GM18907 (cell line): Measurements from ENCODE around the gene PPP2R5C.
A peak's percentile ranks its signal among the peaks of the same experiment; 100 is the strongest.

Source experiments
- ATAC-seq: cut with Tn5 transposase; IDR thresholded peaks from one replicate; pipeline ENCODE4 v1.9.1; 2021; ENCODE audit warnings: mild to moderate bottlenecking, moderate library complexity; ENCODE audit not compliant: unreplicated experiment

Gene PPP2R5C

DNA sequence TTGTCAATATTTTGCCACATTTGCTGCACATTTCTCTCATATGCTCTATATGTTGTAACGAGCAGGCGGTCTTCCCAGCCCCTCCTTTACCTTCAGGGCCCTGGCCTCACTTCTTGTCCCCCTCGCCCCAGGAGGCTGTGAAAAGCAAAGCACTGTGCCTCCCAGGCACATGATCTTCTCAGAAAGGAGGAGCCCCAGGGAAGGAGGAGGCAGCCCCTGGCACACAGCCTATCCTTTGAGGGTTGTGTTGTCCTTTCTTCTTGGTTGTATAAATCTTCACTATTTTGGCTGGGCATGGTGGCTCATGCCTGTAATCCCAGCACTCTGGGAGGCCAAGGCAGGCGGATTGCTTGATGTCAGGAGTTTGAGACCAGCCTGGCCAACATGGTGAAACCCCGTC is 77.0 kb downstream of the PPP2R5C start:
- ATAC-seq: no peak

DNA sequence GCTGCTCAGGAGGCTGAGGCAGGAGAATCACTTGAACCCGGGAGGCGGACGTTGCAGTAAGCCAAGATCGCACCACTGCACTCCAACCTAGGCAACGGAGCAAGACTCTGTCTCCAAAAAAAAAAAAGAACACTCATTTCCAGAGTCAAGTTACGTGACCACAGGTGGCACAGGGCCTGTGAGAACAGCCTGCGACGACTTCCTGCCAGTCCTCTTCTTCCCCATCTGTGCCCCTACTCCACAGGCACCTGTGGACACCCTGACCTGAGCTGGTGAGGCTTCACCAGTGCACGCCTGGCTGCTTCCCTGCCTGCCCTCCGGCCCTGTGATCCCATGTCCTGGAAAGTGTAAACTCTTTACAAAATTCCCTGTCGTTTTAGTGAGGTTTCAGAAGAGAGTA is 77.7 kb downstream of the PPP2R5C start:
- ATAC-seq: peak; percentile 55

DNA sequence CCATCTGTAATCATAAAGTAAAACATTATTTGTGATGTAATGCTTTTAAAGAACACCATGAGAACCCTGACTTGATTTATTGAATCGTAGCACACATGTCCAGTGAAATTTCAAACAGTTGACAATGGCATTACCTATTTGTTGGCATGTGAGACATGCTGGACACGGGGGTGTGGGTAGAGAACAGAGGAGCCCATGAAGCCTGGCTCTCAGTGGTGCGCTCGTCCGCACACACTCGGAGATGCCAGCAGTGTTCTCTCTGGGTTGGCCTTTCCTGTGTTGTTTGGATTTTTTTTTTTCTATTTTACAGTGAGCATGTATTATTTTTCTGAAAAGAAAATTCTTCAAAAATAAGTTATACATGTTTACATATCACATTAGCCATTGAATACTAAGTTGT is 78.2 kb downstream of the PPP2R5C start:
- ATAC-seq: no peak

DNA sequence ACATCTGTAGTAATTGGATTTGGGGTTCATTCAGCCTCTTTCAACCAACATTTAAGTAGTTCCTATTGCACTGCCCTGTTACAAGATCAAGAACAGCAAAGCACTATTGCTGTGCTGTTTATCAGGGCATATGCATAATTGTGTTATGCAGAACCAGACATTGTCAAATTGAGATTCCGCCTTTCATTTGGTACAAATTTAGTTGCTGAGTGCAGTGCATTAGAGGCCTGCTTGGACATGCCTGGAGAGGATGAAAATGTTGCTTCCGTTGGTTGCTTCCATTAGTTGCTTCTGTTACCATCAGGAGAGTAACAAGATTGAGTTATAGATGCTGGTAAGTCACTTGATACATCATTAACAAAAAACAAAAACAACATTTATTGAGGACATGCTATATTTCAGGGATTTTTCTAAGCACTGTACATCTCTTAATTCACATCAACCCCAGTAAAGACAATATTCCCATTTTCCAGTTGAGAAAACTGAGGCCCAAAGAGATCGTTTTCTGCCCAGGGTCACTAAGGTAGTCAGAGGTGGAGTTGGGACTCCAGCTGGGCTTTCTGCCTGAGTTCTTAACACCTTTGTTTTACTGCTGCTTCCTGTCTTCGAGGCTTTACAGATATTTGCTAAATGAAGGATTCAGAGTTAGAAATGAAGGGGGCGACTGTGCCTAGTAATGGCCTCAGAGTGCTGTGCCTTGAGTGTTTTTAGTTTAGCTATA is 79.3 kb downstream of the PPP2R5C start:
- no peak for ATAC-seq

DNA sequence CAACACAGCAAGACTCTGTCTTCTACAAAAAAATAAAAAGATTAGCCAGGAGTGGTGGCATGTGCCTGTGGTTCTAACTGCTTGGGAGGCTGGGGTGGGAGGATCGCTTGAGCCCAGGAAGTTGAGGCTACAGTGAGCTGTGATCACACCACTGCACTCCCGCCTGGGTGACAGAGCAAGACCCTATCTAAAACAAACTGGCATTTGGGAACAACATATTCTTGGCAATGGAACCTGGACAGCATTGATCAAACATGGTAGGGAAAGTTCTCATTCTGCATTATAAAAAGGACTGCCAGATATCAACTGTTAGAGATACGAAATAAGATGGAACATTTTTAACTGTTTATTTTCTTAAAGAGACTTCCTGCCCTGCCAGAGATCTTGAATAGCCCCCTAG is 81.5 kb downstream of the PPP2R5C start:
- no peak for ATAC-seq

DNA sequence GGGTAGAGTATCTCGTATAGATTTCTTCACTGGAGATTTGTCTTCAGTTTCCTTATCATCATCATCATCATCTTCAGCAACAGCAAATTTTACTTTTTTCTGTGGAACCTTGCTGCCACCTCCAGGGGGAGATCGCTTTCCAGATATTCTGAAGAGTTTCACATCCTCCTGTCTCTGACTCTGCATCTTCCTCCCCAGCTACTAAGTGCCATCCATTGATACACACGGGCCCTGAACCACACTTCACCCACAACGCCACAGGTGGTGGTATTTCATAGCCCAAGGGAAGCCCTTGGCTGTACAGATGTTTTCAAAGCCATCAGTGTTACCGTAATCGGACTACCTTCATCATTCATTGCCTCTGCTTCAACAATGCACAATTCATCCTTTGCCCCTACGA is 82.2 kb downstream of the PPP2R5C start:
- ATAC-seq: peak; percentile 73

DNA sequence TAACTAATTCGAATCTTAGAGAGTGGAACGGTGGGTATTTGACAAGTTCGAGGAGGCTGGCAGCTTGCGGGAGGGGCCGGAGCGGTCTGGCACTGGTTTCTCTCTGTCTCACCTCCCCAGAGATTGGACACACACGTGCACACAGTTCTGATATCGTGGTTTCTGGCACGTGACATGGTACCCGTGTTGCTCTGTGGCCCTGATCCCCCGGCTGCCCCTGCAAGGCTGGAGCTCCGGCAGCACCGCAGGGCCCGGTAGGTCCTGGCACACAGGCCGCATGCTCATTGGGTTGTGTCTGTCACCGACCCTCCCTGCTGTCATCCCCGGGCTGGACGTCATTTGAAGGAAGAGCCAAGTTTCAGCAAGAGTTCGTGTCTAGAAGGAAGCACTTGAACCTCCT is 82.7 kb downstream of the PPP2R5C start:
- peak; percentile 39 for ATAC-seq

DNA sequence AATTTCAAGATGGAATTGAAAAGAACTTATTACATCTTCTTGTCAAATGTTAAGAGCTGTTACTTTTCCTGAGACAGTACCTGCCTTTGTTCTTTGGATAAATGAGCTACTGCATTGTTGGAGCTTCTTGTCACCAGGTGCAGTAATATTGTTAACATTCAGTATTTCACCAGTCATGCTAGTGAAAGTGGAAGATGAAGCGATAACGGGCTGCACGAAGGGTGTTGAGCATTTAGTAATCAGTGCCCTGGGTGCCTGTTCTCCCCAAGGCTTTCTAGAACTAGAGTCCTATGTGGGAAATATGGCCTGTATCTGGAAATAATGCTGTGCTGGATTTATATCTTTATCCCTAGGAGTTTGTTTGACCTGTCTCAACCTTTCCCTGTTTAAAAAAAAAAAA is 83.2 kb downstream of the PPP2R5C start:
- ATAC-seq: no peak

DNA sequence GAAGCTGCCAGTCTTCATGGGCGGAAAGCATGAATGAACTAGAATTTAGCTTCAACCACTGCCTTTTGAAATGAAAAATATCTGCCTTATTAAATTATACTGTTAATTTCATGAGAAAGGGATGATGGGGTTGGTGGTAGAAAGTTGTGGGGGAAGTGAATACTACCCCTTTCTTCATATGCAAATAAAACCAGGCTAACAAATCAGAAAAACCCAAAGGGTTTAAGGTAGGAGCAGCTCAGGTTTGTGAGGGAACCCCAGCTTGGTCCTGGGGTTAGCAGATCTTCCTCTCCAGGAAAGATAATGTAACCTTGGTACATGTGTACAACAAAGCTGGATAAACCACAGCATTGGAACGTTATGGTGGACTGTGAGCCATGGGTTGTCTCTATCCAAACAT is 84.0 kb downstream of the PPP2R5C start:
- ATAC-seq: no peak

DNA sequence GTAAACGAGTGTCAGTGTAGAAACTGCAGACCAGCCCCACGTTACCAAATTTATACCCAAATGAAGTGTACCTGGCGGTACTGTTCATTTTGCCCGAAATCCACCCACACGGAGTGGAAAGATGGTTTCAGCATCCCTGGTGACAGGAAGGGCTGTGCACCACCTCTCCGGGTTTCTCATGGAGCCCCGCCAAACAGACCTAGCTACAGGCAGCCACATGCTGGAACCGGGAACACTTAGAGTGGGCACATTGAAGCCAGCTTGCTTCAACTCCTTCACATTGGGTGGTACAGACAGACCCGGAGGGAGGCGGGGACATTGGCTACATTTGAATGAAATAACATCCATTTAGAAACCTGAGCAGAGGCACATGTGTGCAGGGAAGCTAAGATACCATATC is 84.4 kb downstream of the PPP2R5C start:
- no peak for ATAC-seq

DNA sequence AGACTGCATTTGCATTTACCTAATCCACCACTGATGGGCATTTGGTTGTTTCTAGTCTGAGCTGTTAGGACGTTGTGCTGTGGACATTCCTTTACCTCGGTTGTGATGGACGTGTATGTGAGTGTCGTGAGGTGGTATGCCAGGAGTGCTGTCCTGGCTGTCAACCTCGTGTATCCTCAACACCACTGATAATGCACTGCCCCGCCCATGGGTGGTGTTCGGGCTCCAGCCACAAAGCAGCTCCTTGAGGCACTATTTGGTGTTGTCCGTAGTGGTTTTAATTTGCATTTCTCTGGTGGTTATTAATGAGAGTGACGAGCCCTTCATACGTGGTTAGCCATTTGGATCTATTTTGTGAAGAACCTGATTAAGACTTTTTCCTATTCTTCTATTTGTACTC is 87.6 kb downstream of the PPP2R5C start:
- ATAC-seq: peak; percentile 75

DNA sequence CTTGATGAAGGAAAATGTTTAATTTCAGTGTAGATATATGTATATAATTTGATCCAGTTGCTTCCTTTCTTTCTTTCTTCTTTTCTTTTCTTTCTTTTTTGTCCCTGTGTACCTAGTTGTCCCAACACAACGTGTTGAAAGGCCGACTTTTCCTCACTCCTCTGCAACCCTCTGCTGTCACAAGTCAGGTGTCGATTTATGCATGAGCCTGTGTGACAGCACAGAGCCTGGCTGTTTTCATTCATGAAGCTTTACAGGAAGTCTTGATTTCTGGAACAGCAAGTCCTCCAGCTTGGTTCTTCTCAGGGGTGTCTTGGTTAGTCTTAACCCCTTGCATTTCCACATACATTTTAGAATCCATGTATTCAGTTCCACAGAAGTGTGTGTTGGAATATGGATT is 88.1 kb downstream of the PPP2R5C start:
- no peak for ATAC-seq

DNA sequence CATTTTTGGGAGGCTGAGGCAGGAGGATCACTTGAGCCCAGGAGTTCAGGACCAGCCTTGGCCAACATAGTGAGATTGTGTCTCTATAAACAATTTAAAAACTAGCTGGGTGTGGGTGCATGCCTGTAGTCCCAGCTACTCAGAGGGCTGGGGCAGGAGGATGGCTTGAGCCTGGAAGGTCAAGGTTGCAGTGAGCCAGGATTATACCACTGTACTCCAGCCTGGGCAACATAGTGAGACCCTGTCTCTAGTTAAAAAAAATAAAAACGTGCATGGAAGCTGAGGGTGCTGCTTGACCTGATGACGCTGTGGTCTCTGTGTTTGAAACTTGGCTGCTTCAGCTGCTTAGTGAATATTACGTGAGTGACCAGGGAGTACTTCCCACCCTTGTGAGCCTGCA is 89.7 kb downstream of the PPP2R5C start:
- no peak for ATAC-seq

DNA sequence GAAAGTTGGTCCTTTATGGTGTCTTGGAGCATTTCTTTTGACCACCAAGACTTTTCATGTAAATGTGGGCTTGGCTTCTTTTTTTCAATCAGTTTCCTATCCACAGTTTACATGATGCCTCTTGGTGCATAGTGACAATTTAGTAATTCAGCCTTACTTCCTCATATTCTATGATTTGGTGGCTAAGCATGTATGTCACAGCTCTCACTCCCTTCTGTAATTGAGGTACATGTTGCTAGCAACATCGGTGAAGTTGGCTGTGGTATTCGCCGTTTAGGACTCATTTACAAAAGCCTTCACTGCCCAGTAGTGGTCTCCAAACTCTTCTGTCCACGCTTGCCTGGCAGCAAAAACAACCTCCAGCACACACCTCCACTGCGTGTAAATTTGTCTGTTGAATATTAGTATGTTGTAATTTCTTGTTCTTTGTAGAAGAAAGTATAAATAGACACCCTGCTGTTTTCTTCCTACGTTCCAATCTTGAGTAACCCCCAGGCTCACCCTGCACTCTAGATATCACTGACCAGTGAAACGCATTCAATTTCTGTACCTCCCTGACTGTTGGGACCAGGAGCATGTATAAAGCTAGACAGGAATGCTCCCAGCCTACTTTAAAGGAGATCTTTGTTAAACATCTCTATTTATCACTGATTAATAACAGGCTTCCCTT is 90.4 kb downstream of the PPP2R5C start:
- no peak for ATAC-seq

DNA sequence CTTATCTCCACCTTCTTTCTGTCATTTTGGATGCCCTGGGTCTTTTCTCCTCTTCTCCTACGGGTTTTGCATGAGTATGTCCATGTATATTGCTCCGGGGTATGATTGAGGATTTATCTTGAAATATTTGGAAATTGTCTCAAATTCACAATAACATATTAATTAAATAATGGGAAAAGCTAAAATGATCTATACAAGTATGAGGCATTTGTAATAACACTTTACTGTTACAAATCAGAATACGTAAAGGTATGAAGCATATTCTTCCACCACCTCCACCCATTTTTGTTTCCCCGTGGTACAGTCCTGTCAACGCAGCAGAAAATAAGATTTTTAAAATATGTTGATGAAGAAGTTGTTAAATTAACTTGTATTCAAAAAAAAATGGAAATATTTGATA is 91.3 kb downstream of the PPP2R5C start:
- ATAC-seq: no peak

DNA sequence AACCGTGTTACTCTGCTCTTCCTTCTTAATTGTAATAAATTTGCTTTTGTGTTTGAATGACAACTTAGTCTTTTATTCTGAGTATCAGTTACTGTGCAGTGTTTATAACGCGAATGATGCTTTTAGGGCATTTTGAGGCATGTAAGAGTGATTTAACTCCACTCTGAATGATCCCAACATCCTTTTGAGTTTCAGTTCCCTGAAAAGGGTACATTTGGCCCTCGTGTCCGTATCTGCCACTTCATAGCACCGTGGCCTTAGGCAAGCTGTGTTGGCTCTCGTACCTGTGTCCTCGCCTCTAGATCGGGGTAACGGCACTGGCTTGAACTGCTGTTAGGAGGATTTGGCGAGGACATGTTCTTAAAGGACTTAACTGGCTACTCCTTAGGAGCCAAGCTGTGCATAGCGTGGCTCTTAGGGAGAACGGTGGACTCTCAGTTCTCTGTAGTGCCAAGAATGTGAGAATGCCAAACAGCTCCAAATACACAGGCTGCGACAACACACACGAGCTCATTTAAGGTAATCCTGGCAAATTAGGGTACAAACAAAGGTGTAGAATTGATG is 92.0 kb downstream of the PPP2R5C start:
- ATAC-seq: no peak

DNA sequence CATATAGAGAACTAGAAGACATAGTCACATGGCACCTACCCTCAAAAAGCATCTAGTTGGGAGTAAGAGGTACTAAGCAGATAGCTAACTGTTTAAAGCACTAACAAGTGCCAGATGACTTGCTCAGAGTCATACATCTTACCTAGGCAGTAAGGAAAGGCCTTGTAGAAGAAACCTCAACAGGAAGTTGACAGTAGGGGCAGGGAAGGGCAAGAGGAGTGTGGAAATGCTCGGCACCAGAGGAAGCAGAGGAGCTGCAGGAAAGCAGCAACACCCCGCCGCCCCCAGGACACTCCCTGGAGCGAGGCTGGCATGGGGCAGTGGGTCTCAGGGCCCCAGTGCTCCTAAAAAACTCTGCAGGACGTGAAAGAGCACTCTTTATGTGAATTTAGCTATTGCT is 92.9 kb downstream of the PPP2R5C start:
- no peak for ATAC-seq

DNA sequence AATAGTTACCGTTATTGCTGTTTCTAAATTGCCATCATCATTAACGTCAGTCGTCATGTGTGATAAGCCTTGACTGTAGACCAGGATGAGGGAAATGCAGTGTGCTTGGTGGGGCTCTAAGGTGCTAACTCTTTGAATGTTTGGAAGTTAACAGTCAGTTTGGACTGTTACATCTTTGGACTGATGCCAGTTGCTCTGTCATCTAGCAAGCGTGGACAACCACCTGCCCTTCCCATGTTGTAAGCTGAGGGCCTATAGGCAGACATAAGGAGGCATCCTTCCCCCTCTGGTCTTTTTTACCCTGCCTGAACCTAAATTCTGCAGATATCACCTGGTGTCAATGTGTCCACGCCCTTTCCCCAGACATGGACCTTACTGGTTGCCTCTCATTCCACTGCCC is 94.4 kb downstream of the PPP2R5C start:
- ATAC-seq: no peak

DNA sequence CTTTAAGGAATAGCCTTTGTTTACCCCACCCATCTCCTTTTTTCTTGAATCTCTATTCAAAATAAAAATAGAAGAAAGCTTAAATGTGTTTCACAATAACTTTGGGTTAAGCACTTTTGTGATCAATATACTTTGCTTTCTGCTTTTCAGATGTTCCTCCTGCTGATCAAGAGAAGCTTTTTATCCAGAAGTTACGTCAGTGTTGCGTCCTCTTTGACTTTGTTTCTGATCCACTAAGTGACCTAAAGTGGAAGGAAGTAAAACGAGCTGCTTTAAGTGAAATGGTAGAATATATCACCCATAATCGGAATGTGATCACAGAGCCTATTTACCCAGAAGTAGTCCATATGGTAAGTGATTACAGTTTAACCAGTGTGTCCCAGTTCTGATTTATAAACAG is 95.0 kb downstream of the PPP2R5C start:
- no peak for ATAC-seq

DNA sequence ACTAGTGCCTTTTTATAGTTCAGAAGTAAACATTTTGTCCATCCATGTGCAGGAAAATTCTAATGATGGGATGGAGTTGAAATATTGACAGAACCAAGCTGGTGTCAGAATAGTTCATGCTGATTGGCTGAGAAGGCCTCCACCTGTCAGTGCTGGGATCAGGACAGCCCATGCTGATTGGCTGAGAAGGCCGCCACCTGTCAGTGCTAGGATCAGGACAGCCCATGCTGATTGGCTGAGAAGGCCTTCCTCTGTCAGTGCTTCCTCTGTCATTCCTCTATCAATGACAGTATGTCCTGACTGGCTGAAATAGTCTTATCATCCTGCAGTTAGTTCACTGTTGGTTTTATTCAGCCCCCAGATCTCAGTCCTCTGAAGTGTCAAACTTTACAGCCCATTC is 95.7 kb downstream of the PPP2R5C start:
- no peak for ATAC-seq

DNA sequence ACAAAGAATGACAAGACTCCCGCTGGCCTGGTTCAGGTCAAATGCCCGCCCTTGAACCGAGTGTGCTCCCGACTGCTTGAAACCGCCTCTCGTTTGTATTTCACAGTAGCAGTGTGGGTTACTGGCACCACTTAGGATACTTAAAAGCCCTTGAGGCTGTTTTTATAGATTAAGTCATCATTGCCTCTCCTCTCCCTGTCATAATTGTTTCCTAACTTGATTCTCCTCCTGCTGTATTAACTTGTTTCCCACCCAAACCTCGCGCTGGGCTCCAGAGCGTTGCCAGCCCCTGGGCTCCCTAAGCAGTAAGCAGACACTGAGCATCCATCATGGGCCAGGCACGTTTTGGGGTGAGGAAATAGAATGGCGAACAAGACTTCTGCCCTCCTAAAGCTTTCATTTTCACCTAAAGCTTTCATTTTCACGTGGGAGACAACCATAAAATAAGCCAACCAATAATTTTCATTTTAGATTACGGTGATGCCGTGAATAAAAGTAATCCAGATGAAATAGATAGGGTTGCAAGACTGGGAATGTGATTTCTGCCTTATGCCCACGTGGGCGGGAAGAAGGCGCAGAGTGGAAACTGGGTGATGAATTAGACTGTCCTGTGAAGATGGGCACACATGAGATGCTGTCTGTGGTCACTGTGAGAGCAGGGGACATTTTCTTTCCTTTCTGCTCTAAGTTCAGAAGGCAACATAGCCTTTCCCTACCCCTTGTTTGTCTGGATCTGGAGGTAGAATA is 97.5 kb downstream of the PPP2R5C start:
- ATAC-seq: no peak

DNA sequence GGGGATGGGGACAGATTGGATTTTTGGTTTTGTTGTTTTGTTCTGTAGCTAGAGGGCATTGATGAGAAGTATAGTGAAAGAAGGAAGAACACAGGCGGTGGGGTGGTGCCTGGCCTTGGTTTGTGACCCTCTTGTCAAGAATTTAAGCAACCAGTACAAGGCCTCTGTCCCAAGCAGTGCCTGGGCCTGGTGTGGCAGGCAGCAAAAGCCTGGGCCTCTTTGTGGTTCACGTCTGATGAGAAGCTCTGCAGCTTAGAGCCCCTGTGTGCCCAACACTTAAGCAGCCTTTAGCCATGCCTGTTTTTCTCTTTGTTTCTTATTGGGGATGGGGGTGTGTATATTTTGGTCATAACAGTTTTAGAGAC is 98.0 kb downstream of the PPP2R5C start:
- no peak for ATAC-seq
